Hepatocyte (in vitro differentiated cells): ENCODE results near the gene CPLANE2. TPM values are rescaled to one million over a fixed set of nuclear protein-coding genes. Genes with fewer than 3 reads are reported as not detected.
A peak's percentile ranks its signal among the peaks of the same experiment; 100 is the strongest.

ENCODE experiments used
- DNase-seq: peaks from one replicate; pipeline ENCODE4 v3.0.0-alpha.2; 2016; ENCODE audit warnings: low spot score
- H2AFZ ChIP-seq: fragments of 200-600 bp; sonication (generic); 2 replicates; pipeline ENCODE4 v1.6.0; 2016; ENCODE audit warnings: antibody characterized with exemption, mild to moderate bottlenecking
- H3K27ac ChIP-seq: fragments of 200-600 bp; sonication (generic); 2 replicates; pipeline ENCODE4 v1.5.1; 2016; ENCODE audit warnings: mild to moderate bottlenecking
- H3K27me3 ChIP-seq: fragments of 200-600 bp; sonication (generic); 2 replicates; pipeline ENCODE4 v1.6.1; 2016
- H3K36me3 ChIP-seq: fragments of 200-600 bp; sonication (generic); replicated peaks from 2 replicates; pipeline ENCODE4 v1.5.1; 2016; ENCODE audit warnings: low read depth; ENCODE audit not compliant: insufficient read depth
- H3K4me1 ChIP-seq: fragments of 200-600 bp; sonication (generic); 2 replicates; pipeline ENCODE4 v1.5.1; 2016; ENCODE audit warnings: mild to moderate bottlenecking, moderate library complexity; ENCODE audit not compliant: insufficient read depth
- H3K4me2 ChIP-seq: fragments of 200-600 bp; sonication (generic); 2 replicates; pipeline ENCODE4 v1.6.0; 2016
- H3K4me3 ChIP-seq: fragments of 200-600 bp; sonication (generic); 2 replicates; pipeline ENCODE4 v1.5.1; 2016; ENCODE audit warnings: mild to moderate bottlenecking
- H3K79me2 ChIP-seq: fragments of 200-600 bp; sonication (generic); 2 replicates; pipeline ENCODE4 v1.6.0; 2017; ENCODE audit warnings: mild to moderate bottlenecking
- H3K9me2 ChIP-seq: fragments of 200-600 bp; sonication (generic); replicated peaks from 2 replicates; pipeline ENCODE4 v1.6.0; 2017; ENCODE audit warnings: mild to moderate bottlenecking; ENCODE audit not compliant: insufficient read depth
- H3K9me3 ChIP-seq: fragments of 200-600 bp; sonication (generic); 2 replicates; pipeline ENCODE4 v1.5.1; 2016; ENCODE audit warnings: low read depth, mild to moderate bottlenecking
- H4K20me1 ChIP-seq: fragments of 200-600 bp; sonication (generic); 2 replicates; pipeline ENCODE4 v1.6.0; 2016; ENCODE audit warnings: mild to moderate bottlenecking; ENCODE audit not compliant: insufficient read depth, poor library complexity, severe bottlenecking
- CTCF ChIP-seq: fragments of 200-600 bp; sonication (generic); IDR thresholded peaks from 2 replicates; pipeline ENCODE4 v1.5.1; 2016; ENCODE audit warnings: antibody characterized with exemption, mild to moderate bottlenecking; ENCODE audit not compliant: poor library complexity
- EZH2 ChIP-seq: fragments of 200-600 bp; sonication (generic); IDR thresholded peaks from 2 replicates; pipeline ENCODE4 v1.6.1; 2016; ENCODE audit warnings: antibody characterized with exemption, mild to moderate bottlenecking, borderline replicate concordance
- EZH2phosphoT487 ChIP-seq: fragments of 200-600 bp; sonication (generic); IDR thresholded peaks from one replicate; pipeline ENCODE4 v1.6.1; 2018; ENCODE audit warnings: antibody characterized with exemption, mild to moderate bottlenecking, low read depth, moderate library complexity; ENCODE audit not compliant: unreplicated experiment, severe bottlenecking
- WGBS: methylation state at CpG from one replicate; pipeline ENCODE4 v1.1.6; 2016; ENCODE audit warnings: low lambda C conversion rate; ENCODE audit errors: missing lambda C conversion rate; 5-methylcytosine and 5-hydroxymethylcytosine counted together
- polyA plus RNA-seq: library from polyadenylated mRNA; unstranded; fragments of >200 nt; fragmentation: Nextera tagmentation; extraction: Ambion mirVana; gene quantifications from 2 replicates; pipeline ENCODE4 v1.2.1, GENCODE V29; 2016
- total RNA-seq: library from RNA; depleted of rRNA; stranded (reverse); fragments of >200 nt; gene quantifications from 2 replicates; pipeline ENCODE4 v1.2.3, GENCODE V29; 2014

The CPLANE2 gene
- total and polyA plus RNA-seq, 2 experiments from 2014 or later: 5.4 to 6.6 TPM

GRCh38 chr1:16189003-16189402, 48.0 kb downstream of the CPLANE2 start:
- no peaks in the 10 kb centered on the region for H3K79me2 ChIP-seq
- DNase-seq: peak; percentile 49
- H3K27me3 ChIP-seq: no peaks in the 10 kb centered on the region
- peaks cover 5% of the 10 kb centered on the region for H3K4me1 ChIP-seq
- H3K4me2 ChIP-seq: no peak overlapping the region
- no peaks in the 10 kb centered on the region for H3K9me2 ChIP-seq
- no peaks in the 10 kb centered on the region for H3K36me3 ChIP-seq
- TF ChIP-seq CTCF (no peak), EZH2 (no peak), EZH2phosphoT487 (no peak)
- H3K4me3 ChIP-seq: no peak overlapping the region
- no peaks in the 10 kb centered on the region for H4K20me1 ChIP-seq
- no peak overlapping the region for H2AFZ ChIP-seq
- WGBS: 59% methylated on average over 6 of the region's 6 CpGs
- H3K9me3 ChIP-seq: no peaks in the 10 kb centered on the region
- peak overlapping the region; percentile 37 for H3K27ac ChIP-seq

GRCh38 chr1:16187748-16188401, 49.1 kb downstream of the CPLANE2 start:
- Histone ChIP-seq H3K4me2 (no peak overlapping the region), H3K79me2 (no peaks in the 10 kb centered on the region), H3K9me3 (no peaks in the 10 kb centered on the region), H3K4me3 (no peak overlapping the region), H3K9me2 (no peaks in the 10 kb centered on the region), H3K36me3 (no peaks in the 10 kb centered on the region), H2AFZ (no peak overlapping the region), H3K4me1 (peaks cover 9% of the 10 kb centered on the region), H3K27ac (no peak overlapping the region), H4K20me1 (no peaks in the 10 kb centered on the region), H3K27me3 (no peaks in the 10 kb centered on the region)
- 24% methylated on average over 15 of the region's 15 CpGs for WGBS
- TF ChIP-seq CTCF: peak; percentile 98
- no peak for TF ChIP-seq EZH2
- DNase-seq: peak; percentile 82

- no peaks in the 10 kb centered on the region for H4K20me1 ChIP-seq
Measured at GRCh38 chr1:16186655-16187235, 50.2 kb downstream of the CPLANE2 start.

More at GRCh38 chr1:16186655-16187235, 50.2 kb downstream of the CPLANE2 start:
- no peak overlapping the region for H3K27ac ChIP-seq
- no peak overlapping the region for H2AFZ ChIP-seq
- H3K36me3 ChIP-seq: no peaks in the 10 kb centered on the region
- H3K27me3 ChIP-seq: no peaks in the 10 kb centered on the region
- no peak overlapping the region for H3K4me2 ChIP-seq
- H3K79me2 ChIP-seq: no peaks in the 10 kb centered on the region
- DNase-seq: no peak
- no peak overlapping the region for H3K4me3 ChIP-seq
- H3K9me3 ChIP-seq: no peaks in the 10 kb centered on the region
- H3K4me1 ChIP-seq: peaks cover 17% of the 10 kb centered on the region
- no peaks in the 10 kb centered on the region for H3K9me2 ChIP-seq
- WGBS: 91% methylated on average over 9 of the region's 9 CpGs
- TF ChIP-seq CTCF (no peak), EZH2 (no peak), EZH2phosphoT487 (no peak)
